Osteoblast (primary cell): Measurements from ENCODE around the gene PIEZO1. TPM values are rescaled to one million over a fixed set of nuclear protein-coding genes. Genes with fewer than 3 reads are reported as not detected.

Source experiments
- DNase-seq: peaks from one replicate; pipeline ENCODE4 v3.0.0; 2011; ENCODE audit warnings: low spot score, mixed read lengths; ENCODE audit not compliant: insufficient read length; ENCODE audit errors: missing footprints
- H2AFZ ChIP-seq: 2 replicates; pipeline ENCODE4 v1.6.0; 2011; ENCODE audit warnings: mild to moderate bottlenecking, low read length
- H3K27ac ChIP-seq: 2 replicates; pipeline ENCODE4 v1.5.1; 2011; ENCODE audit warnings: mild to moderate bottlenecking, low read depth, low read length, moderate library complexity
- H3K27me3 ChIP-seq: 2 replicates; pipeline ENCODE4 v1.6.0; 2012; ENCODE audit warnings: mild to moderate bottlenecking, control low read depth, inconsistent platforms, low read length, moderate library complexity; ENCODE audit not compliant: insufficient read depth
- H3K36me3 ChIP-seq: 2 replicates; pipeline ENCODE4 v1.5.1; 2011; ENCODE audit warnings: mild to moderate bottlenecking, low read length, control low read depth, moderate library complexity; ENCODE audit not compliant: insufficient read depth
- H3K4me1 ChIP-seq: 2 replicates; pipeline ENCODE4 v1.5.1; 2011; ENCODE audit warnings: mild to moderate bottlenecking, low read length, control low read depth, moderate library complexity; ENCODE audit not compliant: insufficient read depth
- H3K4me2 ChIP-seq: 2 replicates; pipeline ENCODE4 v1.6.0; 2011; ENCODE audit warnings: mild to moderate bottlenecking, low read length; ENCODE audit not compliant: insufficient read depth
- H3K4me3 ChIP-seq: fragments of 200-600 bp; sonication (generic); 3 replicates; pipeline ENCODE4 v1.5.1; 2012; ENCODE audit warnings: mild to moderate bottlenecking, low read length, inconsistent platforms; ENCODE audit not compliant: insufficient read depth
- H3K79me2 ChIP-seq: 2 replicates; pipeline ENCODE4 v1.6.0; 2012; ENCODE audit warnings: mild to moderate bottlenecking, low read length, control low read depth, inconsistent platforms; ENCODE audit not compliant: insufficient read depth
- H3K9me3 ChIP-seq: 2 replicates; pipeline ENCODE4 v1.5.1; 2011; ENCODE audit warnings: low read depth, low read length, control low read depth
- H4K20me1 ChIP-seq: 2 replicates; pipeline ENCODE4 v1.6.0; 2012; ENCODE audit warnings: mild to moderate bottlenecking, low read length, control low read depth; ENCODE audit not compliant: insufficient read depth
- total RNA-seq: library from RNA; depleted of rRNA; stranded (reverse); fragments of >200 nt; gene quantifications from 2 replicates; pipeline ENCODE4 v1.2.3, GENCODE V29; 2012
- TF ChIP-seq, protein P1 (sequence below): IDR thresholded peaks from 2 replicates; pipeline ENCODE4 v1.5.1; 2011; ENCODE audit warnings: mild to moderate bottlenecking, low read depth, low read length, moderate library complexity; ENCODE audit errors: extremely low read depth

PIEZO1 gene
- total RNA-seq, 1 donor, result 207 TPM

DNA sequence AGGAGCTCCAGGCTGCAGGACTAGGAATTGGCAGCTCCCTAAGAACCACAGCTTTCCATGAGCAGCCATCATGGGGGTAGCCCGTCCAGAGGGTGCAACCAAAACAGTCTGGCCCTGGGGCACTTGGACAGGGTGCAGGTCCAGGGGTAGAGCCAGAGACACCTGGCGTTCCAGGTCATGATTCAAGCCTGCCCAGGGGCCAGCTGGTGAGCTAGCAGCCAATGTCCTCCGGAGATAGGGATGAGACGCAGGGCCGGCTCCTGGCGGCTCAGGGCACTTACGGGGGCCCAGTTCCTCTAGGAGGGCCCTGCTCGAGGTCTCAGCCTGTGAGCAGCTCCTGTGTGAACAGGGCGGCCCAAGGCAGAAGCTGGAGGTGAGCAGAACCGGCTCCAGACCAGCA lies 22.1 kb downstream of the PIEZO1 start:
- no peak overlapping the region for H3K4me3 ChIP-seq
- H3K9me3 ChIP-seq, result no peaks in the 10 kb centered on the region
- peaks cover 81% of the 10 kb centered on the region for H4K20me1 ChIP-seq
- TF ChIP-seq, protein P1, sequence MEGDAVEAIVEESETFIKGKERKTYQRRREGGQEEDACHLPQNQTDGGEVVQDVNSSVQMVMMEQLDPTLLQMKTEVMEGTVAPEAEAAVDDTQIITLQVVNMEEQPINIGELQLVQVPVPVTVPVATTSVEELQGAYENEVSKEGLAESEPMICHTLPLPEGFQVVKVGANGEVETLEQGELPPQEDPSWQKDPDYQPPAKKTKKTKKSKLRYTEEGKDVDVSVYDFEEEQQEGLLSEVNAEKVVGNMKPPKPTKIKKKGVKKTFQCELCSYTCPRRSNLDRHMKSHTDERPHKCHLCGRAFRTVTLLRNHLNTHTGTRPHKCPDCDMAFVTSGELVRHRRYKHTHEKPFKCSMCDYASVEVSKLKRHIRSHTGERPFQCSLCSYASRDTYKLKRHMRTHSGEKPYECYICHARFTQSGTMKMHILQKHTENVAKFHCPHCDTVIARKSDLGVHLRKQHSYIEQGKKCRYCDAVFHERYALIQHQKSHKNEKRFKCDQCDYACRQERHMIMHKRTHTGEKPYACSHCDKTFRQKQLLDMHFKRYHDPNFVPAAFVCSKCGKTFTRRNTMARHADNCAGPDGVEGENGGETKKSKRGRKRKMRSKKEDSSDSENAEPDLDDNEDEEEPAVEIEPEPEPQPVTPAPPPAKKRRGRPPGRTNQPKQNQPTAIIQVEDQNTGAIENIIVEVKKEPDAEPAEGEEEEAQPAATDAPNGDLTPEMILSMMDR, result no peak
- peaks cover 9% of the 10 kb centered on the region for H3K36me3 ChIP-seq
- H3K79me2 ChIP-seq, result peaks cover 100% of the 10 kb centered on the region
- H3K27me3 ChIP-seq, result no peaks in the 10 kb centered on the region
- H3K4me2 ChIP-seq, result no peak overlapping the region
- H3K4me1 ChIP-seq, result peaks cover 25% of the 10 kb centered on the region
- DNase-seq, result peak; percentile 86
- no peak overlapping the region for H3K27ac ChIP-seq
- no peak overlapping the region for H2AFZ ChIP-seq

DNA sequence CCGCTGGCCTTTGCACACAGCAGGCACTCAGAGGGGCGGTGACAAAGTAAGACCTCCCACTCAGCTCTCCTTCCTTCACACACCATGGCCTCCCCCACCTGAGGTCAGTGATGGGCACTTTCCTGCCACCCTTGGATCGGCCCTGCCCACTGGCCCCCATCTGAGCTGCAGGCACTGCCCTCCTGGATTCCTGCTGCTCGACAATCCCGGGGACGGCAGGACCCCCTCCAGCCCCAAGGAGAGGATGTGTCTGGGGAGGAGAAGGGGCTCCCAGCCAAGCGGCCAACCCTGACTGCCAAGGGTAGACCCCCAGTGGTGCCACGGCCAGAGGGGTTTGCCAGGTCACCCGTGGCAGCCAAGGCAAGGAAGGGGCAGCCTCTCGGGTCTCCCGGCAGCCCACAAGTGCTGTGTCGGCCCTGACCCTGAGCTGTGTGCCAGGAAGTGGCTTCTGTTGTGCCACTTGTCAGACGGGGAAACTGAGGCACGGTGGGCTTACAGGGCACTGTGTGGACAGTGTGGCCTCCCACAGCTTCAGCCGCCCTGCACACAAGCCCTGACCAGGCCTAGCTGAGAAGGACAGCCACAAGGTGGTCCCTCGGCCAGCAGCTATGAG lies 22.7 kb downstream of the PIEZO1 start:
- TF ChIP-seq, protein P1, result no peak
- Histone ChIP-seq H3K79me2 (peaks cover 100% of the 10 kb centered on the region), H2AFZ (no peak overlapping the region), H3K9me3 (no peaks in the 10 kb centered on the region), H3K4me1 (peaks cover 19% of the 10 kb centered on the region), H3K4me2 (no peak overlapping the region), H3K4me3 (no peak overlapping the region), H3K27me3 (no peaks in the 10 kb centered on the region), H3K36me3 (peaks cover 9% of the 10 kb centered on the region), H4K20me1 (peaks cover 78% of the 10 kb centered on the region), H3K27ac (no peak overlapping the region)
- no peak for DNase-seq

DNA sequence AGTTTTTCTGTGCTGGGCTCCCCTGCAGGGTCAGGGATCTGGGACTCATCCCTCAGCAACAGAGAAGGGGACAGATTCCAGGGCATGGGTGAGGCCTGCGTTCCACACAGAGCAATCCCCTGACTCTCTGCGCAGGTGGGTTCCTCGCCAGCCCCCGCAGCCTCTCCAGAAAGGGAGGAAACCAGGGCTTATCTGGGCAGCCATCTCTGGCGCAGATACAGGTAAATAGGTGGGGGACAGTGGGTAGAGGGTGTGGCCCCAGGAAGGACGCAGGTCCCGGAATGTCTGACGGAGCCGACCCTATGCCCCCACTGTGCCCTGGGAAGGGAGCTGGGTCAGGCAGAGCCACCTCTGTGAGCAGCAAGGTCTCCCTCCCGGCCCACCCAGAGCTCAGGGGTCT lies 23.2 kb downstream of the PIEZO1 start:
- Histone ChIP-seq H3K79me2 (peaks cover 100% of the 10 kb centered on the region), H3K27ac (no peak overlapping the region), H3K27me3 (no peaks in the 10 kb centered on the region), H3K4me3 (no peak overlapping the region), H3K4me1 (peaks cover 18% of the 10 kb centered on the region), H4K20me1 (peaks cover 73% of the 10 kb centered on the region), H3K36me3 (peaks cover 9% of the 10 kb centered on the region), H2AFZ (no peak overlapping the region), H3K4me2 (no peak overlapping the region), H3K9me3 (no peaks in the 10 kb centered on the region)
- DNase-seq, result no peak
- TF ChIP-seq, protein P1, result no peak

DNA sequence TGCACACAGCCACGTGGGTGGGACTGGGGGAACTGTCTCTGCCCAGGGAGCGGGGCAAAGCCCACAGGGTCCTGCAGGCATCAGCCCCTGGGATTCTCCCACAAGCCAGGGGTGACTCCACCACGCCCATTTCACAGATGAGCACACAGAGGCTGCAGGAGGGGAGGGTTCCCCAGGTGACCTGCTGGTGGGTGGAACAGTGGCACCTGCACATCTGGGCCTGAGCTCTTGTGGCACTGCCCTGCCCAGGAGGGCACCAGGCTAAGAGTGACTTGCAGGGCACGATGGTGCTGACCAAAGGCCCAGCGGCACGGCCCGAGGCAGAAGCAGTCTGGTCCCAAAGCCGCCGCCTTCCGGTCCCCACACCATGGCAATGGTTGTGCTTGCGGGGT lies 23.9 kb downstream of the PIEZO1 start:
- no peak for DNase-seq
- no peak overlapping the region for H2AFZ ChIP-seq
- peaks cover 9% of the 10 kb centered on the region for H3K36me3 ChIP-seq
- no peak overlapping the region for H3K27ac ChIP-seq
- no peaks in the 10 kb centered on the region for H3K27me3 ChIP-seq
- H3K4me3 ChIP-seq, result no peak overlapping the region
- TF ChIP-seq, protein P1, result no peak
- peaks cover 70% of the 10 kb centered on the region for H4K20me1 ChIP-seq
- peaks cover 18% of the 10 kb centered on the region for H3K4me1 ChIP-seq
- no peaks in the 10 kb centered on the region for H3K9me3 ChIP-seq
- H3K79me2 ChIP-seq, result peaks cover 96% of the 10 kb centered on the region
- H3K4me2 ChIP-seq, result no peak overlapping the region
